Endothelial cell (in vitro differentiated cells): Measurements from ENCODE around the gene BPIFB1. TPM values are rescaled to one million over a fixed set of nuclear protein-coding genes. Genes with fewer than 3 reads are reported as not detected.

Experiments
- DNase-seq: peaks from one replicate; pipeline ENCODE4 v3.0.0; 2021; ENCODE audit warnings: low spot score
- H3K27ac Mint-ChIP-seq: one replicate; pipeline ENCODE4 v1.8.0; 2021; ENCODE audit warnings: mixed read lengths, inconsistent platforms; ENCODE audit not compliant: unreplicated experiment
- H3K27me3 Mint-ChIP-seq: one replicate; pipeline ENCODE4 v1.8.0; 2021; ENCODE audit warnings: mild to moderate bottlenecking, moderate library complexity, mixed read lengths, inconsistent platforms; ENCODE audit not compliant: unreplicated experiment
- H3K36me3 Mint-ChIP-seq: one replicate; pipeline ENCODE4 v1.8.0; 2021; ENCODE audit warnings: mild to moderate bottlenecking, low read depth, mixed read lengths, inconsistent platforms; ENCODE audit not compliant: unreplicated experiment
- H3K4me1 Mint-ChIP-seq: one replicate; pipeline ENCODE4 v1.8.0; 2021; ENCODE audit warnings: mild to moderate bottlenecking, mixed read lengths, inconsistent platforms; ENCODE audit not compliant: unreplicated experiment
- H3K4me3 Mint-ChIP-seq: one replicate; pipeline ENCODE4 v1.8.0; 2021; ENCODE audit warnings: mild to moderate bottlenecking, mixed read lengths, inconsistent platforms; ENCODE audit not compliant: unreplicated experiment
- H3K9me3 Mint-ChIP-seq: one replicate; pipeline ENCODE4 v1.8.0; 2021; ENCODE audit warnings: mixed read lengths, inconsistent platforms; ENCODE audit not compliant: unreplicated experiment
- total RNA-seq: library from RNA; stranded (reverse); fragmentation: NEBNext Ultra II Directional; extraction: Animal tissue kit (Norgen Biotek cat#: 25700); gene quantifications from one replicate; pipeline ENCODE4 v1.2.1, GENCODE V29; 2021; ENCODE audit not compliant: unreplicated experiment
- TF ChIP-seq, protein P1 (sequence below): fragments of 200-600 bp; sonication (generic); IDR thresholded peaks from one replicate; pipeline ENCODE4 v1.5.0; 2021; ENCODE audit warnings: antibody characterized with exemption; ENCODE audit not compliant: unreplicated experiment

BPIFB1 gene
- total RNA-seq, 1 donor from 2014 or later = not detected

DNA sequence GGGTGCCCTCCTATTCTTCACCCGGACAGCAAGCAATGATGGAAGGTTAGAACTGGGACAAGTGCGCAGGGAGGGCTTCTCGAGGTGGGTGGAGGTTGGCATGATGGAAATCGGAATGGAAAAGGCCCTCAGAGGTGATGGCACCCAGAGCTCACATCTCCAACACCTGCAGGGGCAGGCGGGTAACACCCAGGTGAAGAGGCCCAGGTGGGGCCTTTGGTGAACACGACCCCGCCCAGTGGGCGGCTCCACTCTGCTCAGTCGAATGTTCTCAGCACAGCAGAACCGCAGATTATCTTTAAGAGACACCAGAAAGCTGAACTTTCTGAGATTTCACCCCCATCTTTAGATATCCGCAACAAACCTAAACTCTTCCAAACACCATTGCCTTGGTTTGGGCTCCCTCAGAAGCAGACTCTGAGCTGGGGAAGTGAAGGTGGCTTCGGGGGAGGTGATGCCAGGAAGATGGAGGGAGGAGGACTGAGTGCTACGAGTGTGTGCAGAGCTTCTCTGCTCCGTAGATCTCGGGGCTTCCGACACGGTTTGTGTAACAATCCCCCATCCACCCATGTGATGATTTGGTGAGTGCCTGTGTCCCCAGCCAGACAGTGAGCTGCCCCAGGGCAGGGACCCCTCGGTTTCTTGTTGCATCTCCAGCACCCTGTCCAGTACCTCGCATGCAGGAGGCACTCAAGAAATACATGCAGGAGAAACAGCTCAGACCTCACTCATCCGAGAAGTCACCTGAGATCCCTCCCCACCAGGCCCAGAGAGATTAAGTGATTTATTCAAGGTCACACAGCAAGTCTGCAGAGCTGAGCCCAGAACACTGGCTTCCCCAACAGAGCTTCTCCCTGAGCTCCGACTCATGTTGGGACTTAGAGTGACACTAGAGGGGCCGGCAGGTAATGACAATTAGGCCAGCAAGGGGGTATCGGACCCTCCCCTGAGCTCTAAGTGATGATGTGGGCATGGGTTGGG, 45.4 kb downstream of the BPIFB1 start:
- Mint-ChIP-seq H3K36me3 (peaks cover 3% of the 10 kb centered on the region), H3K4me1 (peaks cover 4% of the 10 kb centered on the region), H3K27me3 (peaks cover 5% of the 10 kb centered on the region), H3K4me3 (no peak overlapping the region), H3K27ac (no peak overlapping the region), H3K9me3 (no peaks in the 10 kb centered on the region)
- TF ChIP-seq, protein P1, sequence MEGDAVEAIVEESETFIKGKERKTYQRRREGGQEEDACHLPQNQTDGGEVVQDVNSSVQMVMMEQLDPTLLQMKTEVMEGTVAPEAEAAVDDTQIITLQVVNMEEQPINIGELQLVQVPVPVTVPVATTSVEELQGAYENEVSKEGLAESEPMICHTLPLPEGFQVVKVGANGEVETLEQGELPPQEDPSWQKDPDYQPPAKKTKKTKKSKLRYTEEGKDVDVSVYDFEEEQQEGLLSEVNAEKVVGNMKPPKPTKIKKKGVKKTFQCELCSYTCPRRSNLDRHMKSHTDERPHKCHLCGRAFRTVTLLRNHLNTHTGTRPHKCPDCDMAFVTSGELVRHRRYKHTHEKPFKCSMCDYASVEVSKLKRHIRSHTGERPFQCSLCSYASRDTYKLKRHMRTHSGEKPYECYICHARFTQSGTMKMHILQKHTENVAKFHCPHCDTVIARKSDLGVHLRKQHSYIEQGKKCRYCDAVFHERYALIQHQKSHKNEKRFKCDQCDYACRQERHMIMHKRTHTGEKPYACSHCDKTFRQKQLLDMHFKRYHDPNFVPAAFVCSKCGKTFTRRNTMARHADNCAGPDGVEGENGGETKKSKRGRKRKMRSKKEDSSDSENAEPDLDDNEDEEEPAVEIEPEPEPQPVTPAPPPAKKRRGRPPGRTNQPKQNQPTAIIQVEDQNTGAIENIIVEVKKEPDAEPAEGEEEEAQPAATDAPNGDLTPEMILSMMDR = no peak
- DNase-seq = no peak

DNA sequence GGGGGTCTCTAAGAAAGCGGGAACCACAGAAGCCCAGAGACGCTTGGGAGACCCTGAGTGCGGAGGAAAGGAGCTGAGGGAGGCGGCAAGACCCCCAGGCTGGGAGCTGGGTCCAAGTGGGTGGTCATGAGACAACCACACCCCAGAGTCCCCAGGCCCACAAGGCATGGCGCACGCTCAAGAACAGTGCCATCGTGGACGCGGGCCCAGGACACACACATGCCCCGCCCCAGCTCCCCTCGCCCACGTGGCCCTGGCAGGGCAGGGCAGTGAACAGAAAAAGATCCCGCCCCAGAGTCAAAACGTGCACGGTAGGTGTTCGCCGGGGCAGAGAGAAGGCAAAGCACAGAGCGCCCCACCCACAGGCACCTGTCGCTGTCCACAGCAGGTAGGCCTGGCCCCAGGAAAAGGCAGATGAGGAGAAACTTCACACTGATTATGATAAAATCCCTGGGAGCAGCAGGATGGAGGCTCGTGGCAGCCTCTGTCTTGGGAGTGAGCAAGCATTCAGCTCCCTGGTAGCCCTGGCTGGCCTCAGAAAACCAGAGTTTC, 50.0 kb downstream of the BPIFB1 start:
- Mint-ChIP-seq H3K4me1 (peaks cover 4% of the 10 kb centered on the region), H3K9me3 (no peaks in the 10 kb centered on the region), H3K36me3 (peaks cover 3% of the 10 kb centered on the region), H3K4me3 (no peak overlapping the region), H3K27ac (no peak overlapping the region), H3K27me3 (peaks cover 4% of the 10 kb centered on the region)
- no peak for DNase-seq
- TF ChIP-seq, protein P1 = no peak

DNA sequence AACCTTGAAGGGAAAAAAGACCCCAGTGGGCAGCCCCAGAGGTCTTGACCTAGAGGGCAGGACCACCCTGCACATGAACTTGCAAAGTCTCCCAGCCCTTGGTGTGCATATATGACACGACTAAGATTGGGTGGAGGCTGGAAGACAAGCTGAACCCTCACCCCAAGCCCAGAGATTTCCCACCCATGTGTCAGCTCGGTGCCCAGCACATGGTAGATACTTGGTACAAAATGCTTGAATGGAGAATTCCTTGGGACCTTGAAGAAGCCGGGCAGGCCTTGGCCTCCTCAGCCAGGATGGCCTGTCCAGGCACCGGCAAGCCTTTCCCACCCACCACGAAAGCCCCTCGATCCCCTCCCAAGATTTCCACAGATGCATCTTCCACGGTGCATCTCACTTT, 50.6 kb downstream of the BPIFB1 start:
- H3K9me3 Mint-ChIP-seq = no peaks in the 10 kb centered on the region
- peaks cover 3% of the 10 kb centered on the region for H3K36me3 Mint-ChIP-seq
- peaks cover 4% of the 10 kb centered on the region for H3K4me1 Mint-ChIP-seq
- TF ChIP-seq, protein P1 = no peak
- H3K4me3 Mint-ChIP-seq = no peak overlapping the region
- no peak overlapping the region for H3K27ac Mint-ChIP-seq
- DNase-seq = no peak
- H3K27me3 Mint-ChIP-seq = peaks cover 4% of the 10 kb centered on the region

DNA sequence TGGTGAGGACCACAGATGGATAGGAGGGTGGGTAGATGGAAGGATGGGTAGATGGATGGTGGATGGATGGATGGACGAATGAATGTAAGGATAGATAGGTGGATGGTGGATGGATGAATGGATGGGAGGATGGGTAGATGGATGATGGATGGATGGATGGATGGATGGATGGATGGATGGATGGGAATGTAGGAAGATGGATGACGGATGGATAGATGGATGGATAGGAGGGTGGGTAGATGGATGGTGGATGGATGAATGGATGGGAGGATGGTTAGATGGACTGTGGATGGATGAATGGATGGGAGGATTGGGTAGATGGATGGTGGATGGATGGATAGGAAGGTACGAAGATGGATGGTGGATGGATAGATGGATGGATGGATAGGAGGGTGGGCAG, 51.1 kb downstream of the BPIFB1 start:
- TF ChIP-seq, protein P1 = no peak
- H3K27ac Mint-ChIP-seq = no peak overlapping the region
- DNase-seq = no peak
- peaks cover 3% of the 10 kb centered on the region for H3K36me3 Mint-ChIP-seq
- H3K27me3 Mint-ChIP-seq = peaks cover 4% of the 10 kb centered on the region
- peaks cover 4% of the 10 kb centered on the region for H3K4me1 Mint-ChIP-seq
- H3K4me3 Mint-ChIP-seq = no peak overlapping the region
- no peaks in the 10 kb centered on the region for H3K9me3 Mint-ChIP-seq

DNA sequence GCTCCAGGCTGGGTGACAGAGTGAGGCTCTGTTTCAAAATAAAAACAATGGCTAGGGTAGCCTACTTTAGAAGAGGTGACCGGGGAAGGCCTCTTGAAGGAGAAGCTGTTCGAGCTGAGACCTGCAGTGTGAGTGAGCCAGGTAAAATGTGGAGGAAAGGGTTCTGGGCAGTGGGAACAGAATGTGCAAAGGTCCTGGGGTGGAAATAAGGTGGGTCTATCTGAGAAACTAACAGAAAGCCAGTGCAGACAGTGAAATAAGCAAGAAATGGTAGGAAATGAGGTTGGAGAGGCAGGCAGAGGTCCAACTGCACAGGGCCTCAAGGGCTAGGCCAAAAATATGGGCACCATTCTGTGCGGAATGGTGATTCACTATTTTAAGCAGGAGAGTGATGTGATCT, 53.4 kb downstream of the BPIFB1 start:
- Mint-ChIP-seq H3K4me1 (peaks cover 4% of the 10 kb centered on the region), H3K36me3 (peaks cover 3% of the 10 kb centered on the region), H3K27ac (no peak overlapping the region), H3K4me3 (no peak overlapping the region), H3K9me3 (no peaks in the 10 kb centered on the region), H3K27me3 (peaks cover 4% of the 10 kb centered on the region)
- DNase-seq = no peak
- TF ChIP-seq, protein P1 = no peak
